Glomerular visceral epithelial cell (primary cell): Measurements from ENCODE around the gene CDH13.

Experiments used
- DNase-seq: peaks from one replicate; pipeline ENCODE4 v3.0.0-alpha.2; 2016; ENCODE audit errors: extremely low spot score

Gene CDH13

DNA sequence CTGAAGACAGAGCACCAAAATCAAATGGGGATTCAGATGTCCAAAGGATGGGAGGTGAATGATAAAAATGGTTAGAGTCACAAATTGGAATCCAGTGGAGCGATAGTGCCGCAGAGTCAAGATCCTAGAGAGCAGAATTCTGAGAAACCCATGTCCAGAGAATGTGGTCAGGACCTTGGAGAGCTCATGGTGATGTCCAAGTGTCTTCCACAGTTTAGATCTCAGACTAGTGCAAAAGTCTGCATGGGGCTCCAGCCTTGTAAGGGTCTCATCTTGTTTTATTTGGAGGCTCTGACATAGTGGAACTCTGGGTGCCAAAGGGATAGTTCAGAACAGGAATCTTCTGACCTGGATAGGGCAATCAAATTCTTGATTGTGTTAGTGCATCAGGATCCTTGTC lies 935.1 kb downstream of the CDH13 start:
- DNase-seq: peak; percentile 12

DNA sequence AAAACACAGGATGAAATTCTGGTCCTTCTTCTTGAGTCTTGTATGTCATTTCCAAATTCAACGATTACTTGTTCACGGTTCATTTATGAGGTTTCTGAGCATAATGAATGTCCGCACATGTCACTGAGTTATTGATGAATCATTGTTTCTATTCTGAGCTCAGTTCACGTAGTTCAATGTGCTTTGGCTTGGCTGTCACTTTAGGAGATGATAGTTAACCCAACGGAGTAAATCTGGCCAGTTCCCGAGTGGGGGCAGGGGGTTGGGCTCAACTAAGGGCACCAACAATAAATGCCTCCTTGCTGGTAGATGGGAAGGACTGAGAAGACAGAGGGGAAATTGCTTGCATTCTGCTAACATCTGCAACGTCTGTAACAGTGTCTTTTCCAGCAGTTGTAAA lies 941.6 kb downstream of the CDH13 start:
- no peak for DNase-seq

DNA sequence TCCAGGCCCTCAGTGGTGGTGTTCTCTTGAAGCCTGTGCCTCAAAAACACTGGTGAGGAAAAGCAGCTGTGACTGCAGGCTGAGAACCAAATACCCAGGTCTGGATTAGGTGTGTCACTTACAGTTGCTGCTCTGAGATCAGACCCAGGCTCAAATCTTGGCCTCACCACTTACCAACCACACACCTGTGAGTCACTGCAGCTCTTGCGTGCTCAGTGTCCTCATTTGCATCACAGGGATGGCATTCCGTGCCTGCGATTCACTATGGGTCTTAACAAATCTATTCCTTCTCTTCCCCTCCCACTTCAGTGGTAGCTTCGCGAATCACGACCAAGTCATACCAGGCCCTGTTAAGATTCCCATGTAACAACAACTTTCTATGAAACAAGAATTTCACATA lies 947.6 kb downstream of the CDH13 start:
- DNase-seq: peak; percentile 83

DNA sequence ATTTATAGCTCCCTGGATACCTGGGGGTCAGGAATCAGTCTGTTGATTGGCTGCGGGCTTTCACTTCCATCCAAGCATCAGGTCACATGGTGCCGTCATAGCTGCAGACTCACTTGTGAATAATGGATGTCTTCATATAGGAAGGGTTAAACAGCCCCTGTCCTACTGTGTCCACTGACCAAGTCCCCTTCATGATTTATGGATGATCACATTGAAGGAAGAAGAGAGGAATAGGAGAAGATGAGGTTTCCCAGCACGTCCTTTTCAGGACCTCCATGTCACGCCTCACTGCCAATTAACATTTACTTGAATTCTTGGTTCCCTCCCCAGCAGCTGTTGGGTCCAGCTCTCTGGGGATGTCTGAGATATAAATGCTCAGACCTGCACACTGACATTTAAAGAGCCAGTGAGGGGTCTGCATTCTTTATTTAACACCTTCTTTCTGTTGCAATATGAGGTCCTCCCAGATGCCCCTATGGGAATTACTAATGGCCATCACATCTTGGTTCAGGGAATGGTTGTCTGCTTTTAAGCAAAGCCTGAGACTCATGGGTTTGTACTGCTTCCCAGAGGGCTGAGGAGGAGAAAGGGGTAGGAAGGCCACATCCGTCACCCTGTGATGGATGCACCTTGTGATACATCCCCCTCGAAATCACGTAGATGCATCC lies 950.4 kb downstream of the CDH13 start:
- no peak for DNase-seq

DNA sequence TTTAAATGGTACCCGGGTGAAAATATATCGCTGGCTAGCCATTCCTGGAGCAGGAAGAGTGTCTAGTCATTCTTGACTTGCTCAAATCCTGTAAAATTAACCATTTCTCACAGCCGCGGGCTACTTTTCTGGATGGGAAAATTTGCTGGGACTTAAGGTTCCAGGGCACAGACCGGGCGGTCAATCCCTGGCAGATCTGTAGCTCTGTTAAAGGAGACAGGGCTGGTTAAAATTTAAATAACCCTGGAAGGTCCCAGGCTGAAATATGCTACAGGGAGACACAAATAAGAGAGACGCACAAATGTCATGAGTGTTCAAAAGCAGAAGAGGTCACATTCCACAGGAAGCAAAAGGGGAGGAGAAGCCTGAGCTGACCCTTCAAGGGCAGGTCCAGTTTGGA lies 951.4 kb downstream of the CDH13 start:
- DNase-seq: no peak

DNA sequence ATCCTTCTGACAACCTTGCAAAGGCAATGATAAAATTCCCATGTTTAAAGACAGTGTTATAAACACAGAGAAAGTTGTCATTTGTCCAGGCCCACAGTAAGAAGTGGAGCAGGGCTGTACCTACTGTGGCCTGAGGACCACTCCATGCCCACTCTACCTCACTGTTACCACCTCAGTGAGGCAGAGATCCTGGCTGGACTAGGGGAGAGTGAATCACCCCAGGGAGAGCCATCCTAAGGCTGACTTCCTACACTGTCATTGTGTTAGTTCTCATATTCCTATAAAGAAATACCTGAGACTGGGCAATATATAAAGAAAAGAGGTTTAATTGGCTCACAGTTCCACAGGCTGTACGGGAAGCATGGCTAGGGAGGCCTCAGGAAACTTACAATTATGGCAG lies 952.3 kb downstream of the CDH13 start:
- DNase-seq: no peak

DNA sequence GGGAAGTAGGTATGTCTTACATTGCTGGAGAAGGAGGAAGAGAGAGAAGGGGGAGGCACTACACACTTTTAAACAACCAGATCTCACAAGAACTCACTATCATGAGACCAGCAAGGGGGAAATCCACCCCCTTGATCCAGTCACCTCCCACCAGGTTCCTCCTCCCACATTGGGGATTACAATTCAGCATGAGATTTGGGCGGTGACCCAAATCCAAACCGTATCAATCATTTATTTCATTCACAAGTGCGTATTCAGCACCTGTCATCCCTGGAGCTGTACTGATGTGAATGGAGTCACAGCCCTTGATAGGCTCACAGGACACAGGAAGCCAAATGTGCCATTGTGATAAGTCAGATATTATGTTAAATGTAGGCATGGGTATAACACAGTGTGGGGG lies 952.7 kb downstream of the CDH13 start:
- no peak for DNase-seq

DNA sequence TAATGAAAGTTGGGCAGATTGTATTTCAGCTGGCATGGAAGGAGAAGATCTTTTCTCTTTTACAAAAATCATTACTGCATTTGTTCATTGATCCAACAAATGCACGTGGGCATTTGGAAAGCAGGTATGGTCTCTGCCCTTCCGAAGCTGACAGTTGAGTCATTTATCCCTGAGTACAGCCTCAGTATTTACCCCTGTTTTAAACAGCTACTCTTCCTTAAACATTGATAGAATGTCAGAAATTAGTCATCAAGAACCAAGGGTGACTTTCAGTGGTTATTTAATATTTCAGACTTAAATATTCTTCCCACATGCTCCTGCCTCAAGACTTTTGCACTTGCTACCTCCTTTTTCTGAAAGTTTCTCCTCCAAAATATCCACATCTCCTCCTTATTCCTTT lies 954.3 kb downstream of the CDH13 start:
- DNase-seq: peak; percentile 27

DNA sequence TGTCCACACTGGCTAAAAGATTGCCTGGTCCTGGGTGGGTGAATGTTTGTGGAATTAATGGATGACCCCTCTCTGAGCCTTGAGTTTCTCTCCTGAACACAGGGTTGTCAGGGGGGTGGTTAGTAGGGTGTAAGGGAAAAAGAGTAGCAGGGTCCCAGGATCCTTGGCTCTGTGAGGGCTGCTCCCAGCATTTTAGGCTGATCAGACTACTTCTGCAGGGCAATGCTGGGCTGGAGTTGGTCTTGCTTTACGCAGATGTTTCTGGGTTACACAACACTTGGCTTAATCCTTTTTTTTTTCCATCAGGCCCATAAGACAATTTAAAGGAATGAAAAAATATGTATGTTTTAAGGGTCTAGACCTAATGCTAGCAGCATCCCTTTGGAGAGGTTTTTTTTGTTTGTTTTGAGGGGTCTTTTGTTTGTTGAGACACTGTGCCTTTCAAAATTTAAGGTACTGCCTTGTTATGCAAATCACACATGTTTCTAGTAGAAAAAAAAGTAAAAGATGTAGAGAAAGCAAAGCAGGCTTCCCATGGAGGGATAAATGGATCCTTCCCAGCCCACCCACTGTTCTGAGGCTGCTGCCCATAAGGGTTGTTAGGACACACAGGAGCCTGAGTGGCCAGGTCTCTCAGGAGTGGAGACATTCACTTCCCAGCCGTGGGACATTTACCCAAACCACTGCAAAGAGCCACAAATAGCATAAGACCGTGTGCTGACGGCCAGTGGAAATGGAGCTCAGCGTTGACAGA lies 955.4 kb downstream of the CDH13 start:
- no peak for DNase-seq

DNA sequence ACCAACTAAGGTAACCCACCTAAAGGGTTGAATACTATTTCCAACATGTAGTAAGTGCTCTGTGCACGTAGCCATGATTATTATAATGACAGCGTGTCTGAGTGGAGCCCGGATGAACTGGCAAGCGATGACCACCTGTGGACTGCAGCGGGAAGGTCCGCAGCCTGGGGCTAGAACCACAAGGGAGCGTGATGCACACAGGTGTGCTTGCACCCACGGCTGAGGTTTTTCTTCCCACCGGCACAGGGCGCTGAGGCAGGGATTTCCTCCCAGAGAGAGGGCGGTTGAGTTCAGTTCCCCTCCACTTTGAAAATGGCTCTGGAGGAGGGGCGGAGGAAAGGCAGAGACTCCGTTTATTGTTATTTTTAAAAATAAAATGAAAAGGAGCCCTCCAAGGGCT lies 959.3 kb downstream of the CDH13 start:
- DNase-seq: no peak

DNA sequence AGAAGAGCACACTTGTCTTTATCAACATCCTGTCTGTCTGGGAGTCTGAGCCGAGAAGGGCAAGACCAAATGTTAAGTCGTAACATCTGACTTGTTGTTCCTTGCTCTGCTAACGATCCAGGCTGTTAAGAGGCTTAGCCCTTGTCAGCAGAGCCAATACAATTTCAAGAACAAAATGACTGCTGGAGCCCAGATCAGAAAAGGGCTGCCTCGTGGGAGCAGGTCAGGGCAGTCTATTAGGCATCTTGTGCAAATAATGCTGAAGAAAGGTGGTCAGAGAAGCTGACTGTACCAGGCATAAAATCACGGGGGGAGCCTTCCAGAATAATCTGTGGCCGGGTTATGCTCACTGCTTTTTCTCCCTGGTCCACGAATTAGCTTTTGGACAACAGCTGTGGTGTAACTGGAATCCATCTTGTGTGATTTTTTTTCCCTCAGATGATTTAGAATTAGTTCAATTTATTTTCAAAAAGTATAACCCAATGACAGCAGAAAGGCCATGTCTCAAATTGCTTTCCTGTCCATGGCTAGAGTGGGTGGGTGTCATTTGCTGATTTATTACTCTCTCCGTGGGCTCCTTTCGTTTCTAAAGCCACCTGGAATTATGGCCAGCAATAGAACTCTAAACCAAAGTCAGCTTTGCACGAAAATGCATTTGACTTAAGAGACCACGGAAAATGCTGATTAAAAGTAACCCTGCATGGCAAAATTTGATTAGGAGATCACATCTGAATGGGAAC lies 959.9 kb downstream of the CDH13 start:
- no peak for DNase-seq

DNA sequence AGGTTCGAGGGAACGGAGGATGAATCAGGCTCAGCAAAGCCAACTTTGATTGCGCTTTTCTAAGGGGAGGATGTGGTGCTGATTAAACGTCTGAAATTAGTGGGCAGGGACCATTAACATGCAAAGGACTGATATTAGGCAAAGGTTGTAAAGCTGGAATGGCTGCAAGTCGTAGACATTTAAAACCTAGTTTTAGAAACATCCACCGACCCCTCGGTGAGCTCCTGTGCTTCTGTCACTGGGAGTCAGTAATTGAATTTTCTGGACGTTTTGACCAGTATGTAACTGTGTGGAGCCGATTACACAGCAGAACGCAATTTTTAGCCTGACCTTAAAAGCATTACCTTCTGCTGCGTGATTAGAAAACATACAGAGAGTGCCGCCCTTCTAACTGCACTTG lies 960.4 kb downstream of the CDH13 start:
- no peak for DNase-seq

DNA sequence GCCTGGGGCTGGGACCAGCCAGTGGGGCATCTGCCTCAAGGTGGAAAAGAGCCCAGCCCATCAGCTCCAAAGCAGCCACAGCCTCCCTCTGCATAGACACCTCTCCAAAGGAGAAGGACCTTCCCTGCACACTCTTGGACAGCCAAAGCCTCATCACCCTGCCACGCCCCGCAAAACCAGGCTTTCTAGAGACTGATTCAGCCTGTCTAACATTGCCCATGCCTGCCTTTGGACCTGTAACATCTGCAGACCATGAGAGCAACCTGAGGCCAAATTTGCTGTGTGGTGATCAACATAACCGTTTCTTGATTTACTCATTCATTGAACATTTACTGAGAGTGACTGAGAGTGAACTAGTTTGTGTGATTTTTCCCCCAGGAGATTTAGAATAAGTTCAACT lies 961.3 kb downstream of the CDH13 start:
- DNase-seq: no peak

DNA sequence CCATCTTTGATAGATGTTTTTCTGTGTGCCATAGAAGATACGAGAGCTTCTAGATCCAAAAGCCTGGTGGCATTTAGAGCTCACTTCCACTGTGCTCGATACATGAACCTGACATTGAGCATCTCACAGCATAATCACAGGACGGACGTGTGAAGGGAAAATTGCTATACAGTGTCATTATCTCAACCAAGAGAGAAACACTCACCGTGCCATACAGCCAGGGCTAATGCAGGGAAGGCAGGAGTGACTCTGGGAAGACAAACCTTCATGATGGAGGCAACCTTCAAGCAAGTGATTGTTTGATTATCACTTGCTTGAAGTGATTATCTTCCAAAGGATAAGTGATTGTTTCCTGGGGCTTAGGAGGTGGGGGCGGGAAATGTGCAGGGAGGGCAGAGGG lies 962.8 kb downstream of the CDH13 start:
- no peak for DNase-seq

DNA sequence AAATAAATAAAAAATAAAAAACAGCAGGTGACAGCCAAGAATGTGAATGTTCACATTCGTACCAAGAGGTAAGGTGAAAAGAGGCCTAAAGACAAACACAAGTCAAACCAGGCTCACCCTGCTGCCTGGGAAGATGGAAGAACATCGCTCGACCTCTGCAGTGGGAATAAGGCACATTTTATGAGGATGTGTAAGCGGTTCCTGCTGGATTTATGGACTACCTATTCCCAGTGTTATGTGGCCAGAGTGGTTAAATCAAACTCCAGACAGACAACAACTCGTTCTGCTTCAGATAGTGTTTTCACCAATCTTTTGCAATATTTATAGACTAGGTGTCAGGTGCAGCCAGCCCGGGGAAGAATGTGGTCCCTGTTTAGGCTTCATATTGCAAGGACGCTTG lies 966.0 kb downstream of the CDH13 start:
- DNase-seq: no peak

DNA sequence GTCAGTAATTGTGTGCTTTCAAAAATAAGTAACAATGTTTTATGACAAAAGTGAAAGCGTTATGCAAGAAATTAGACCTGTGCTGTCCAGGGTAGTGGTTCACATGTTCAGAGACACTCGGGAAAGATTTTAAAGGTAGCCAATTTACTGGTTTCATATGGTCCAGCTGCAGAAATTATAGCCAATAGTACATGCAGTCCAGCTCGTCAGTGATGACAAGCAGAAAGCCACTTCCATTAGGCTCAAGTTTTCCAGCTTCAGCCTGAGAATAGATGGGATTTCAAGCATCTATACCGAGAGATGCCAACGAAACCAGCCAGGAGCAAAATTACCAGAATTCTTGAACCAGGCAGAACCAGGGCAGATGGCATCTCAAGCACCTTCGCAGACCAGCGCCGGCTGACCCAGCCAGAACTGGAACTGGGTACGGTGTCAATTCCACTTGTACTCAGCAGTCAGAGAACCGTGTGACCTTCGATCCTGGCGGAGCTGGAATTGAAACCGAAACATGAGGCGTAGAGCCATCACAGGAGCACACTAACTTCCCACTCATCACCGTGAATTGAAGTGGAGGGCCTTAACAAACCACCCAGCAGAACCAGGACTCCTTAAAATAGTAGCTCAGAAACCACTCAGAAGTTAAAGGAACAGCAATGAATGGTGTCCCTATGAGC lies 973.2 kb downstream of the CDH13 start:
- DNase-seq: no peak

DNA sequence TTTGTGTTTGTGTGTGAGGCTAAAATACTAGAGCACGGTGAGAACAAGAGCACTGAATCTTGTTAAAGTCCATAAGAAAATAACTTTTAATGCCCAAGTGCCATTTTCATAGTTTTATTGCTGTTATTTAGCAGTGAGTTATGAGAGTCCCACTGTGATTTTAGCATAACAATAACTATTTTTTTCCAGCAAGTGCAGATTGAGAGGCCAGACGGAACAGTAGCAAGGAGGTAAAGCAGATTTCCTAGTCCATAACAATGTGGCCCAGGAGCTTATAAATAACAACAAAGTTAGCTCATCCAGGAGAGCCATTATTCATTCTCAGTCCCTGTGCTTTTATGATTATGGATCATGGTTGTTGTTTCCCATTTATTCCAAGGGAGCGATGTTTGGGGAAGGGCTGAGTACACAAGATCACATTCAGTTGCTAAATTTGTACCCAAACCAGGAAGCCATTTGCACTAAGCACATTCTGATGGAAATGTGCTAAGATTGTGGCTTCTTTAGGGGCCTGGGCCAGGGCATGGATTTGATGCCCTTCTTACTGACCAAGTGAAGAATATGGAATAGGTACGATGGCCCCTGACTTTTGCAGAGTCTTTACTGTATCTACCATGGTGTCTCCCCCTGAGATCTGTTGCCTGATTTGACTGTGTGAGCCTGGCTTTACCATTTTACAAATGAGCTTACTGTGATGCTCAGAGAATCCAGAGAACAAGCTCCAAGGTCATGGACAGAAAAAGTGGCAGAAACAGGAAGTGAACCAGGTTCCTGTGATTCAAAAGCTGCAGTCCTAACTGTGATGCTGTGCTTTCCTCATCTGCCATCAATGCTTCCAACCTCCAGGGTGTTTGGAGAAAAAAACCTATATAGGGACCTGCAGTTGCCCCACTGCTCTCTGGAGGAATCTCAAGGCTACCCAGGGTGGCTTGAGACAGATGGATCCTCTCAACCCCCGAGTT lies 976.3 kb downstream of the CDH13 start:
- DNase-seq: no peak

DNA sequence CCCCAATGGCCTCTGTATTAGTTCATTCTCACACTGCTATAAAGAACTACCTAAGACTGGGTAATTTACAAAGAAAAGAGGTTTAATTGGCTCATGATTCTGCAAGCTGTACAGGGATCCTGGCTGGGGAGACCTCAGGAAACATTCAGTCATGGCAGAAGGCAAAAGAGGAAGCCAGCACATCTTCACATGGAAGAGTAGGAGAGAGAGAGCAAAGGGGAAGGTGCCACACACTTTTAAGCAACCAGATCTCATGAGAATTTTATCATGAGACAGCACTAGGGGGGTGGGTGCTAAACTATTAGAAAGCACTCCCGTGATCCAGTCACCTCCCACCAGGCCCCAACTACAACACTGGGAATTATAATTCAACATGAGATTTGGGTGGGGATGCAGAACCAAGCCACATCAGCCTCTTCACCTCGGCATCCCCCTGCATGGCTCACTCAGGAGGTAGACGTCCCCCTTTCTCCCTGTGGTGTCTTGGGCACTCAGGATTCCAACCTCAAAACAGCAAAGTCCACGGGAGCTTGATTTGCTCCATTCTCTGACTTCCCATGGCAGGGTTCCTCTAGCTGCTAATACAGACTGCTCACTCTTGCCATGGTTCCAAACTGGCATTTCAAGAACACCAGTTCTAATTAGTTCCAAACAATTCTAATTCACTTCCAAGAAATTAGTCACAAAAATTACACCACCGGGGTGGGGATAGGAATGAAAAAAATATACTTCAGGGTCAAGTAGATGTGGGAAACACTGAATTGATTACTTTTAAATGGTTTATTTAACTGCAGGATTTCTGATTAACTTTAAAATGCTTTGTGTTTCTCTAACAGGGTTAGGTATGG lies 977.2 kb downstream of the CDH13 start:
- DNase-seq: no peak

DNA sequence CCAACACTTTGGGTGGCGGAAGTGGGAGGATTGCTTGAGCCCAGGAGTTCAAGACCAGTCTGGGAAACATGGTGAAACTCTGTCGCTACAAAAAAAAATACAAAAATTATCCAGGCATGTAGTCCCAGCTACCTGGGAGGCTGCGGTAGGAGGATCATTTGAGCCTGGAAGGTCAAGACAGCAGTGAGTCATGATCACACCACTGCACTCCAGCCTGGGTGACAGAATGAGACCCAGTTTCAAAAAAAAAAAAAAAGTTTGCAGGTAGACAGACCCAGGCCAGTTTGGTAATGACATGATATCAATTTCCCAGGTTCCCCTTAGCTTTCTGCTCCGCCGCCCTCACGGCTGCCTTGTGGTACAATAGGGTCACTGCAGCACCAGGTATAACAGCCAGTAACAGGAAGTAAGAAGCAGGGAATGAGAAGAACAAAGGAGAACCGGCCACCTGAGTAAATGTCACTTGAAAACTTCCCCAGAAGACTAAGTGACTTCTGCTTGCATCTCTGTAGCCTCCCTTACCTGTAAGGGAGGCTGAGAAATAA lies 979.8 kb downstream of the CDH13 start:
- peak; percentile 8 for DNase-seq

DNA sequence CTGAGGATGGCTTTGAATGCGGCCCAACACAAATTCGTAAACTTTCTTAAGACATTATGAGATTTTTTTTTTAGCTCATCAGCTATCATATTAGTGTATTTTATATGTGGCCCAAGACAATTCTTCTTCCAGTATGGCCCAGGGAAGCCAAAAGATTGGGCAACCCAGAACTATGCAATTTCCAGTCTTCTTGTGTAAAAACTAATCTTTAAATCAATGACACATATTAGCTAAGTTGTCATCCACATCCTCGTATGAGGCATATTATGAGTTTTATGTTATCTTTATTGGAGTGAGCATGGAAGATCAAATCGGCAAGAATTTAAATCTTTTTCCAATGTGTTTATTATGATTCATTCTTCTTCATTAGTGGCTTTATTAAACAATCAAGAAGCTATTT lies 982.4 kb downstream of the CDH13 start:
- no peak for DNase-seq
